Measurements from ENCODE around the gene MAPKAP1.

The MAPKAP1 gene

DNA sequence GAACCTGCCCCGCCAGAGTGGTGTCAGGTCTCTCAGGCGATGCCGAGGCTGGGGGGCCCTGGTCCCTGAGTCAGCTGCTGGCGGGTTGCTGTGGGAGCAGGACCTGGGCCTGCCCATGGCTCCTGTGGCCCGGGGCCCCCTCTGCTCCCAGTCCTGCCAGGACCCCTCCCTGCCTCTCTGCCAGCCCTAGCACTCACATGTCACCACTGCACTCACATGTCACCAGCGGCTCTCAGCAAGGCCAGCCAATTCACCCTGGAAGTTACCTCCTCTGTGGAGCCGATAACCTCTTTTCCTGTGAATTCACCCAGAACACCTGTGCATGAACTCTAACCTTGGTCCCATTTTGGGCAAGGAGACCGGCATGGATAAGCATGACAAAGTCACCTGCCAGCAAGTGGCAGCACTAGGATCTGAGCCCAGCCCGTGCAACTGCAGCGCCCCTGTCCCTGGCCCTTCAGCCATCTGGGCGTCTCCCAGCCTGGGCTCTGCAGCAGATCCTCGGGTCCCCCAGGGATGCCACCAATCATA is 275.2 kb downstream of the MAPKAP1 start:
- TF ChIP-seq, protein P1, sequence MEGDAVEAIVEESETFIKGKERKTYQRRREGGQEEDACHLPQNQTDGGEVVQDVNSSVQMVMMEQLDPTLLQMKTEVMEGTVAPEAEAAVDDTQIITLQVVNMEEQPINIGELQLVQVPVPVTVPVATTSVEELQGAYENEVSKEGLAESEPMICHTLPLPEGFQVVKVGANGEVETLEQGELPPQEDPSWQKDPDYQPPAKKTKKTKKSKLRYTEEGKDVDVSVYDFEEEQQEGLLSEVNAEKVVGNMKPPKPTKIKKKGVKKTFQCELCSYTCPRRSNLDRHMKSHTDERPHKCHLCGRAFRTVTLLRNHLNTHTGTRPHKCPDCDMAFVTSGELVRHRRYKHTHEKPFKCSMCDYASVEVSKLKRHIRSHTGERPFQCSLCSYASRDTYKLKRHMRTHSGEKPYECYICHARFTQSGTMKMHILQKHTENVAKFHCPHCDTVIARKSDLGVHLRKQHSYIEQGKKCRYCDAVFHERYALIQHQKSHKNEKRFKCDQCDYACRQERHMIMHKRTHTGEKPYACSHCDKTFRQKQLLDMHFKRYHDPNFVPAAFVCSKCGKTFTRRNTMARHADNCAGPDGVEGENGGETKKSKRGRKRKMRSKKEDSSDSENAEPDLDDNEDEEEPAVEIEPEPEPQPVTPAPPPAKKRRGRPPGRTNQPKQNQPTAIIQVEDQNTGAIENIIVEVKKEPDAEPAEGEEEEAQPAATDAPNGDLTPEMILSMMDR (IDR thresholded peaks at IDR 0.05): no peak
- no peaks in the 10 kb centered on the region for H3K4me1 ChIP-seq (ENCODE audit: control insufficient read depth in 1 of 2, insufficient read depth in 1 of 2, low read depth in 1 of 2, low read length in 1 of 2)
- peaks cover 5% of the 10 kb centered on the region for H3K27me3 ChIP-seq
- no peaks in the 10 kb centered on the region for H3K9me3 ChIP-seq
- no peak overlapping the region for H3K27ac ChIP-seq
- H3K36me3 ChIP-seq: peaks cover 2% of the 10 kb centered on the region
- H3K4me3 ChIP-seq (ENCODE audit: low read depth in 1 of 2, low read length in 1 of 2): no peak overlapping the region

DNA sequence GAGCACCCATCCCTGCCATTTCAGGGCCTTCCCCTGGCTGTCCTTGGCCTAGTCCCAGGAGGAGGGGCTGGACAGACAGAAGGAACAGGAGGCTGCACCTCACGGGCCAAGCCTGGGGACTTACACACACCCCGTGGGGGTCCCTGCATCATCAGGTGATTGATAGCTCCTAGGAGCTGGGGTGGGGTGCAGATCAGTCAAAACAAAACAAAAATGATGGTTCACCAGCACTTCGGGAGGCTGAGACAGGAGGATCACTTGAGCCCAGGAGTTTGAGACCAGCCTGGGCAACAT is 276.0 kb downstream of the MAPKAP1 start:
- Histone ChIP-seq H3K4me3 (ENCODE audit: low read depth in 1 of 2, low read length in 1 of 2) (no peak overlapping the region), H3K27me3 (peaks cover 5% of the 10 kb centered on the region), H3K36me3 (no peaks in the 10 kb centered on the region), H3K4me1 (ENCODE audit: control insufficient read depth in 1 of 2, insufficient read depth in 1 of 2, low read depth in 1 of 2, low read length in 1 of 2) (no peaks in the 10 kb centered on the region), H3K9me3 (no peaks in the 10 kb centered on the region), H3K27ac (no peak overlapping the region)
- TF ChIP-seq, protein P1 (IDR thresholded peaks at IDR 0.05): no peak

DNA sequence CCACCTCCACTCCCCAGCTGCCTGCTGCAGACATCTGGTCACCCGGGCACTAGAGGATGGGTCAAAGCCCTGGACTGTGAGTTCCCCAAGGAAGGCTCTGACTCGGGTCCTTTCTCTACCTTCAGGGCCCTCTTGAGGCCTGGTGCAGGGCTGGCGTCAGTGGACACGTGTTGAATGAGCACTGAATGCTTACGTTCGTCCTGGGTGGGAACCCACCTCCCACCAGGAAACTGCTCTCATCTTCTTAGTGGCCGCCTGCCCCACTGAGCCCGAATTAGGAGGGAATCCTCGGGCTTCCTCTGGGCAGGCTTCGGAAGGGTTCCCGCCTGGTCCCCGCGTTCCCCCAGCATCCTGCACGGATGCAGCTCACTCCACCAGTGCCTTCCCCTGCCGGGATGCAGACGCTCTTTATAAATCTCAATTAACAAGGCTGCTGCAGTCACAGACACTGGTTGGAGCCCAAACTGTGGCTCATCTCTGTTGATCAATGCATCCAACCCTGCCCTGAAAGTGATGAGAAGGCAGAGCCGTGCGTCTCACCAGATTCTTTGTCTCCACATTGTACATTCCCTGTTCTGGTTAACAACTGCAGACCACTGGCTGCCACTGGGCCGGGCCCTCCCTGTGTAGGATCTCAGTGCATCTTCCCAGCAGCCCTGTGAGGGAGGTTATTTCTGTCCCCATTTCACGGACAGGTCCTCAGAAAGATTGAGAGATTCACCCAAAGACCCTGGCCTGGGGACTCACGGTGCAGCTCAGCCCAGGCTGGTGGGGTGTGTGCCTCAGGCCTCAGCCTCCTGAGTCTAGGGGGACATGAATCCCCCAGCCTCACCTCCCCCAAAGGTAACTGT is 276.6 kb downstream of the MAPKAP1 start:
- no peaks in the 10 kb centered on the region for H3K4me1 ChIP-seq (ENCODE audit: control insufficient read depth in 1 of 2, insufficient read depth in 1 of 2, low read depth in 1 of 2, low read length in 1 of 2)
- H3K4me3 ChIP-seq (ENCODE audit: low read depth in 1 of 2, low read length in 1 of 2): no peak overlapping the region
- TF ChIP-seq, protein P1 (IDR thresholded peaks at IDR 0.05): no peak
- peaks cover 5% of the 10 kb centered on the region for H3K27me3 ChIP-seq
- no peaks in the 10 kb centered on the region for H3K9me3 ChIP-seq
- H3K27ac ChIP-seq: no peak overlapping the region
- no peaks in the 10 kb centered on the region for H3K36me3 ChIP-seq

DNA sequence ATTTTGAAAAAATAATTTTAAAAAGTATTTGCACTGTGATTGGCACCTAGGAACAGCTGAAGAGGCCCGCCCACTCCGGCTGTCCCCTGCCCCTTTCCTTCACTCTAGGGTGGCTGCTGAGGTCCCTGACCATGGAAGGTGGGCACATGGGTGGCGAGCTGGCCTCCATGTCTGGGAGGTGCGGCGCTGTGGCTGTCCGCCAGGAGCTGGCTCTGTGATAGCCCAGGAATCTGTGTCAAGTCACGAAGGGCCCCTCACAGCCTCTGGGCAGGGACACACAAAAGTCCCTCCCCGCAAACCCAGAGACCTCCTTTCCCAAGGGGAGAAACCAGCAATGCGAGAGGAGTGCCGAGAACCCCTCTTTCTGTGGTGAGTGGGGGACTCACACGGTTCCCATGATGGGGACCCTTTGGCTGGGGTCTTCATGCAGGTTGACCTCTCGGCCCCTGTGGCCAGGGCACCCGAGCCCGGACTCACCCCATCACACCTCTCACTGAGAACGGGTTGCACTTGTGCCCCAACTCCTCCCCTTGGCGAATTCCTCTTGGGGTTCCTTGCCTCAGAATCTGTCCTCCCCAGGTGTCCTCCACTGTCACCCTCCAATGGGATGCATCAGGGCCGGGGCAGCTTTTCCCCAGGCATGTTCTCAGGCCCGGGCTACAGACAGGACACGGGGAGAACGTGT is 277.4 kb downstream of the MAPKAP1 start:
- no peak overlapping the region for H3K4me3 ChIP-seq (ENCODE audit: low read depth in 1 of 2, low read length in 1 of 2)
- H3K27ac ChIP-seq: no peak overlapping the region
- H3K9me3 ChIP-seq: no peaks in the 10 kb centered on the region
- H3K27me3 ChIP-seq: peaks cover 5% of the 10 kb centered on the region
- TF ChIP-seq, protein P1 (IDR thresholded peaks at IDR 0.05): no peak
- H3K4me1 ChIP-seq (ENCODE audit: control insufficient read depth in 1 of 2, insufficient read depth in 1 of 2, low read depth in 1 of 2, low read length in 1 of 2): no peaks in the 10 kb centered on the region
- no peaks in the 10 kb centered on the region for H3K36me3 ChIP-seq

DNA sequence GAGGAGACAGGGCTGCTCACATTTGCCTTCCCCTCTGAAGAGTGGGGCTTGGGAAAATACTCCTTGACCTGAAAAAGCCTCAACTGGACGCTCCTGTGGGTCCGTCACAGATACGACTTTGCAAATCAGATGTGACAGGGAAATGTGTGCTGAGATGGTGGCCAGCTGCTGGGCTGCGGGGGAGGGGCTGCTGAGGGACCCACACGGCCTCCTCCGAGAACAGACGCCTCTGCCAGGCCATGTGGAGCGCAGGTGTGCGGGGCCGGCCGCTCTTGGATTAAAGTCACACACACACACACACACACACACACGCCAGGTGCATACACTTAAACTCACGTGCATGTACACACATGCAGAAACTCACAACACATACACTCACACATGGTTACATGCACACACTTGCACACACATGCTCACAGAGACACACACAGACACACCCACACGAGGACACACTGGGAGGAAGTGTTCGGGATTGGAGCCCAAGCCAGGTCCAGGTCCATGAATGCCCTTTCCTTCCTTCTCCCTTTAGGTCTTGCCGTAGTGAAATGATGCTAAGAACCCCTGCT is 278.0 kb downstream of the MAPKAP1 start:
- Histone ChIP-seq H3K9me3 (no peaks in the 10 kb centered on the region), H3K27ac (no peak overlapping the region), H3K27me3 (peaks cover 4% of the 10 kb centered on the region), H3K4me1 (ENCODE audit: control insufficient read depth in 1 of 2, insufficient read depth in 1 of 2, low read depth in 1 of 2, low read length in 1 of 2) (no peaks in the 10 kb centered on the region), H3K4me3 (ENCODE audit: low read depth in 1 of 2, low read length in 1 of 2) (no peak overlapping the region), H3K36me3 (no peaks in the 10 kb centered on the region)
- TF ChIP-seq, protein P1 (IDR thresholded peaks at IDR 0.05): no peak
